Cardiac fibroblast (primary cell): ENCODE measurements around the gene DNAAF9.

ENCODE experiments used
- DNase-seq, 2 donors: peaks; one replicate each; pipeline versions ENCODE4 v3.0.0 to v3.0.0-alpha.2; 2010; ENCODE audit warnings: low read depth in 2 of 2
- H3K4me3 ChIP-seq, 2 donors: replicated peaks in 1 of 2; 1 replicate in 1 of 2; 2 replicates in 1 of 2; pipeline ENCODE4 v1.5.1; 2011; ENCODE audit warnings: low read depth in 2 of 2, low read length in 2 of 2, mild to moderate bottlenecking in 2 of 2, moderate library complexity in 1 of 2
- CTCF ChIP-seq: IDR thresholded peaks from one replicate; pipeline ENCODE4 v1.5.1; 2011; ENCODE audit warnings: low read depth, mild to moderate bottlenecking, low read length, inconsistent platforms

DNAAF9 gene

GRCh38 chr20:3446779-3447178 is 39.3 kb upstream of the DNAAF9 start:
- no peak for DNase-seq
- H3K4me3 ChIP-seq = no peak overlapping the region
- TF ChIP-seq CTCF = no peak

- TF ChIP-seq CTCF = no peak
- no peak for DNase-seq
- no peak overlapping the region for H3K4me3 ChIP-seq
Observed at GRCh38 chr20:3436864-3437574, 29.6 kb upstream of the DNAAF9 start.

GRCh38 chr20:3434232-3434631 is 26.8 kb upstream of the DNAAF9 start:
- no peak overlapping the region for H3K4me3 ChIP-seq
- no peak for TF ChIP-seq CTCF
- DNase-seq = no peak

- TF ChIP-seq CTCF = no peak
- H3K4me3 ChIP-seq = no peak overlapping the region
Observed at GRCh38 chr20:3433744-3434143, 26.3 kb upstream of the DNAAF9 start.

GRCh38 chr20:3432844-3433243 is 25.4 kb upstream of the DNAAF9 start:
- no peak for TF ChIP-seq CTCF
- DNase-seq = no peak
- H3K4me3 ChIP-seq = no peak overlapping the region

More at GRCh38 chr20:3433744-3434143, 26.3 kb upstream of the DNAAF9 start:
- no peak for DNase-seq

GRCh38 chr20:3431109-3431508 is 23.6 kb upstream of the DNAAF9 start:
- no peak for DNase-seq
- H3K4me3 ChIP-seq = no peak overlapping the region
- no peak for TF ChIP-seq CTCF
